ENCODE results near the gene ZCCHC14. TPM values are rescaled to one million over a fixed set of nuclear protein-coding genes. Genes with fewer than 3 reads are reported as not detected.

The ZCCHC14 gene
- polyA plus RNA-seq, 2 of the 4 experiments (the other 2 are of a cell fraction) = 3.8 to 7.3 TPM

DNA sequence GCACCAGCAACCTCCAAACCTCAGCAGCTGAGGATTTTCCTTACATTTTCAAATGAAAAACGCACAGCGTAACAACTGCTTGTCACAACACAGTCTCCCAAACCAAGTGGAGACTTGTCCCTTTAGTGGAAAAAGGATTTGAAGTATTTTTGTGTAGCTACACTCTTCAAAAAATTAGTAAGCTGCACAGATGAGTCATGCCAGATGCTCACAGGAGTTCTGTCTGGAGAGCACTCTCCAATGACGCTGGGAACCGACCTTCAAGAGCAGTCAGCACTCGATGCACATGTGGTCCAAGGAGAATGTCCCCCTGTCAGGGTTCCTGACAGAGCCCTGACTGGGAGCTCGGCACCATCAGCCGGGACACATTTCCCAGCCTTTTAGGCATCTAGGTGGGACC is 60.9 kb downstream of the ZCCHC14 start:
- H3K4me1 ChIP-seq = no peaks in the 10 kb centered on the region
- TF ChIP-seq MAZ (IDR thresholded peaks at IDR 0.05; ENCODE audit: borderline replicate concordance, low read depth, low read length) = no peak
- TF ChIP-seq CHD4 (IDR thresholded peaks at IDR 0.05; ENCODE audit: borderline replicate concordance) = no peak
- TF ChIP-seq HDAC2 (IDR thresholded peaks at IDR 0.05) = no peak
- TF ChIP-seq TP53 (CRISPR knock-in tag; IDR thresholded peaks at IDR 0.05) = no peak
- TF ChIP-seq HOXA7 (CRISPR knock-in tag; IDR thresholded peaks at IDR 0.05) = no peak
- TF ChIP-seq PHF8 (IDR thresholded peaks at IDR 0.05; ENCODE audit: borderline replicate concordance, low read depth) = no peak
- DNase-seq (ENCODE audit: low read depth in 1 of 2, low spot score in 1 of 2) = no peak
- WGBS (ENCODE audit: missing lambda C conversion rate) = 79% methylated on average over 7 of the region's 7 CpGs
- ChIA-PET POLR2A (no interaction called here), CTCF (interaction anchor here (1.2 to 2.6 kb wide), 3 partner anchors 15 to 241 kb away, joined by 3 to 7 read pairs (median 7); no protein-coding TSS in a partner anchor)
- no peaks in the 10 kb centered on the region for H3K9me3 ChIP-seq
- no peak overlapping the region for H3K27ac ChIP-seq
- no peak for ATAC-seq
- H3K4me2 ChIP-seq = no peak overlapping the region
- H3K4me3 ChIP-seq = no peak overlapping the region
- no peak for FAIRE-seq

DNA sequence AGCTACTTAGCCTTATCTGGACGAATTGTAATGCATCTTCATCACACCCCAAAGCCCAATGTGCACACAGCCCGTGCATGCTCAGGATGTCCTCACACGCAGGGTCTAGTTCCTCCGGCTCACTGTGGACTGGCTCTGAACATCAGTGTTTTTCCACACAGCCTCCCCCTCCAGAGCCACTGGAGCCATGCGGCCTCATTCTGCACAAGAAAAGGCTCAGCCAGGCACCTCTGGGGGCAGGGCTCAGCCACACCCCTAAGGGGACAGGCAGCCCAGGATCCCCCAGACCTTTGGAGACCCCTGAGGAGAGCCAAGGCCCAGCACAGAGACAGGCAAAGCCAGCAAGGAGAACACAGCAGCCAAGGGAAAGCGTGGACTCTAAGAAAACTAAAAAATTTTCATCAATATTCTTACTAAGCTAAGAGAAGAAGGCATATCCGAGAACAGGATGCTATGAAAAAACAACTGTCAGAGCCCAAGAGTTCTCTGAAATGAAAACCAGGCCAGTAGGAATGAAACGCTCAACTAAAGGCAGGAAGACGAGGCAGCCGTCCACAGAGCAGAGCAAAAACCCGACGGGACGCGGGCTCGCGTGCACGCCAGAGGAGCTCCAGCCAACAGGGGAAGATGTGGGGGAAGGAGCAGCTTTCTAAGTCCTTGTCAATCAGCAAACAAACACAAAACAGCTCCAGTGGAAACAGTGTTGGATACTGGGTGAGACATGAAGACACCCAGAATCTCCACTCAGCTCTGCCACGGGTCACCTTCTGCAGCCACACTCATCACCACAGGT is 66.2 kb downstream of the ZCCHC14 start:
- ChIA-PET POLR2A (no interaction called here), CTCF (interaction anchor here (0.5 to 2.7 kb wide), 7 partner anchors 10 to 214 kb away, joined by 3 to 28 read pairs (median 3); no protein-coding TSS in a partner anchor)
- FAIRE-seq (no peak), DNase-seq (ENCODE audit: low read depth in 1 of 2, low spot score in 1 of 2) (no peak), ATAC-seq (no peak)
- no peak overlapping the region for H3K4me3 ChIP-seq
- H3K4me2 ChIP-seq = no peak overlapping the region
- TF ChIP-seq HOXA7 (CRISPR knock-in tag; IDR thresholded peaks at IDR 0.05) = no peak
- TF ChIP-seq EHF (CRISPR knock-in tag; IDR thresholded peaks at IDR 0.05) = no peak
- WGBS (ENCODE audit: missing lambda C conversion rate) = 90% methylated on average over 18 of the region's 18 CpGs
- no peak overlapping the region for H3K27ac ChIP-seq
- no peaks in the 10 kb centered on the region for H3K4me1 ChIP-seq
- 0 out of 3 replicates have a peak, but pooled peaks cover 3% of the 10 kb centered on the region for H3K9me3 ChIP-seq

DNA sequence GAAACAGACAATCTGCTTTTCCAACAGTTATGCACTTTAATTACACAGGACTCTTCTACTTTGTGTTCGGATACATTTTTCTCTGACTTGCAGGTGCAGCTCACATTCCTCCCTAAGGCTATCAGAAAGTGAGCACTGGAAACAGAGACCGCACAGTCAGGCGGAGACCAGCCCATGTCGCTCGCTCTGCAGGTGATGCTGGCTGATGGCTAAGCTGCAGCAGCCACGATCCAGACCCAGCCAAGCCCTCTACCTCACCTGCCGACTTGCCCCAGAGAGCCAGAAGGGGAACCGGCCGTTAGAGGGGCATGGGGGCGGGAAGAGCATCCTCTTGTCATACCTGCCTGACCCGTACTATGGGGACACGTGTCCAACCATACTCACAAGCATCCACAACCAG is 66.9 kb downstream of the ZCCHC14 start:
- FAIRE-seq = no peak
- POLR2A ChIA-PET = no interaction called here
- CTCF ChIA-PET = interaction anchor here (0.9 to 2.7 kb wide), 4 partner anchors 10 to 210 kb away, joined by 3 to 28 read pairs (median 11); no protein-coding TSS in a partner anchor
- Histone ChIP-seq H3K9me3 (0 out of 3 replicates have a peak, but pooled peaks cover 4% of the 10 kb centered on the region), H3K4me2 (no peak overlapping the region), H3K27ac (no peak overlapping the region), H3K4me1 (no peaks in the 10 kb centered on the region), H3K4me3 (no peak overlapping the region)
- TF ChIP-seq, protein P1, sequence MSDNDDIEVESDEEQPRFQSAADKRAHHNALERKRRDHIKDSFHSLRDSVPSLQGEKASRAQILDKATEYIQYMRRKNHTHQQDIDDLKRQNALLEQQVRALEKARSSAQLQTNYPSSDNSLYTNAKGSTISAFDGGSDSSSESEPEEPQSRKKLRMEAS (IDR thresholded peaks at IDR 0.05) = no peak
- TF ChIP-seq EHMT2 (IDR thresholded peaks at IDR 0.05; ENCODE audit: low read depth) = no peak
- TF ChIP-seq RNF2 (IDR thresholded peaks at IDR 0.05; ENCODE audit: borderline replicate concordance, low read depth) = no peak
- TF ChIP-seq HEYL (CRISPR knock-in tag; IDR thresholded peaks at IDR 0.05) = no peak
- TF ChIP-seq JUN (IDR thresholded peaks at IDR 0.05) = no peak
- TF ChIP-seq NFE2L2 (conservative IDR thresholded peaks at IDR 0.05; ENCODE audit: low read length) = no peak
- no peak for TF ChIP-seq SREBF2 (IDR thresholded peaks at IDR 0.05)
- TF ChIP-seq ZFP36 (IDR thresholded peaks at IDR 0.05; ENCODE audit: borderline replicate concordance, partially characterized antibody) = no peak
- no peak for TF ChIP-seq HOXB5 (CRISPR knock-in tag; IDR thresholded peaks at IDR 0.05)
- TF ChIP-seq, protein P2, sequence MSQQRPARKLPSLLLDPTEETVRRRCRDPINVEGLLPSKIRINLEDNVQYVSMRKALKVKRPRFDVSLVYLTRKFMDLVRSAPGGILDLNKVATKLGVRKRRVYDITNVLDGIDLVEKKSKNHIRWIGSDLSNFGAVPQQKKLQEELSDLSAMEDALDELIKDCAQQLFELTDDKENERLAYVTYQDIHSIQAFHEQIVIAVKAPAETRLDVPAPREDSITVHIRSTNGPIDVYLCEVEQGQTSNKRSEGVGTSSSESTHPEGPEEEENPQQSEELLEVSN (IDR thresholded peaks at IDR 0.05; ENCODE audit: borderline replicate concordance, low read depth) = no peak
- TF ChIP-seq ZNF302 (CRISPR knock-in tag; IDR thresholded peaks at IDR 0.05) = no peak
- no peak for TF ChIP-seq RAD21 (conservative IDR thresholded peaks at IDR 0.05 in 1 of 2, IDR thresholded peaks at IDR 0.05 in 1 of 2)
- TF ChIP-seq BHLHE40 (IDR thresholded peaks at IDR 0.05; ENCODE audit: low read depth, low read length) = no peak
- TF ChIP-seq MYC (IDR thresholded peaks at IDR 0.05; ENCODE audit: borderline replicate concordance, low read length) = no peak
- no peak for TF ChIP-seq TFCP2L1 (CRISPR knock-in tag; IDR thresholded peaks at IDR 0.05)
- ATAC-seq = no peak
- 90% methylated on average over 12 of the region's 12 CpGs for WGBS (ENCODE audit: missing lambda C conversion rate)
- DNase-seq (ENCODE audit: low read depth in 1 of 2, low spot score in 1 of 2) = no peak

Data from A549 (cell line).